ENCODE data around the gene GZMM. TPM values are rescaled to one million over a fixed set of nuclear protein-coding genes. Genes with fewer than 3 reads are reported as not detected.

The GZMM gene
- total and polyA plus RNA-seq, 2 of the 13 experiments (the other 11 are each of a cell fraction or from before 2014, with no cell fraction given), result 0.07 TPM; not detected in 1

DNA sequence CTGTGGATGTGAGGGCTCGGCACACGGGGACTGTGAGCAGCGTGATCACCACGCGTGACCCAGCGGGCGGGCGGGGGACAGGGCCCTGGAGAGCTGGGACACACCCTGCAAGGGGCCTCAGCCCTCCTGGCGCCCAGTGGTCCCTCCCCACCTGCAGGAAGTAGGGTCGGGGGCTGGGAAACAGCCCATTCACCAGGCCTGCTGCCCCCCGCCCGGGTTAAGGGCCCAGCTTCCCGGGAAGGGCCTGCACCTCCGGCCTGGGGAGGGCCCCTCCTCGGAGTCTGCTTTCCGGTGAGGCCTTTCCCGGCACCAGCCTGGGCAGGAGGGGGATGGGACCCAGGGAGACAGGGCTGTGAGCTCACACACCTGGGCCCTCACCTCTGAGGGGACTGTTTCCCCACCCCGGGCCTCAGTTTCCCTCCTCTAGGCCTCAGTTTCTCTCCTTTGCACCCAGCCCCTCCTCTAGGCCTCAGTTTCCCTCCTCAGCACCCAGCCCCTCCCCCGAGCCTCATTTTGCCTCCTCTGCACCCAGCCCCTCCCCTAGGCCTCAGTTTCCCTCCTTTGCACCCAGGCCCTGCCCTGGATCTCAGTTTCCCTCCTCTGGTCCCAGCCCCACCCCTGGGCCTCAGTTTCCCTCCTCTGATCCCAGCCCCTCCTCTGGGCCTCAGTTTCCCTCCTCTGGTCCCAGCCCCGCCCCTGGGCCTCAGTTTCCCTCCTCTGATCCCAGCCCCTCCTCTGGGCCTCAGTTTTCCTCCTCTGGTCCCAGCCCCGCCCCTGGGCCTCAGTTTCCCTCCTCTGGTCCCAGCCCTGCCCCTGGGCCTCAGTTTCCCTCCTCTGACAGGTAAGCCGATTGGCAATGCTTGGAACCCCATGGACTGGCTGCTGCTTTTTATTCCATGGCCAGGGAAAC, 49.4 kb upstream of the GZMM start (continued):
- TF ChIP-seq, protein P1, sequence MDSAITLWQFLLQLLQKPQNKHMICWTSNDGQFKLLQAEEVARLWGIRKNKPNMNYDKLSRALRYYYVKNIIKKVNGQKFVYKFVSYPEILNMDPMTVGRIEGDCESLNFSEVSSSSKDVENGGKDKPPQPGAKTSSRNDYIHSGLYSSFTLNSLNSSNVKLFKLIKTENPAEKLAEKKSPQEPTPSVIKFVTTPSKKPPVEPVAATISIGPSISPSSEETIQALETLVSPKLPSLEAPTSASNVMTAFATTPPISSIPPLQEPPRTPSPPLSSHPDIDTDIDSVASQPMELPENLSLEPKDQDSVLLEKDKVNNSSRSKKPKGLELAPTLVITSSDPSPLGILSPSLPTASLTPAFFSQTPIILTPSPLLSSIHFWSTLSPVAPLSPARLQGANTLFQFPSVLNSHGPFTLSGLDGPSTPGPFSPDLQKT (CRISPR knock-in tag; IDR thresholded peaks at IDR 0.05; ENCODE audit: borderline replicate concordance), result no peak
- TF ChIP-seq, protein P2, sequence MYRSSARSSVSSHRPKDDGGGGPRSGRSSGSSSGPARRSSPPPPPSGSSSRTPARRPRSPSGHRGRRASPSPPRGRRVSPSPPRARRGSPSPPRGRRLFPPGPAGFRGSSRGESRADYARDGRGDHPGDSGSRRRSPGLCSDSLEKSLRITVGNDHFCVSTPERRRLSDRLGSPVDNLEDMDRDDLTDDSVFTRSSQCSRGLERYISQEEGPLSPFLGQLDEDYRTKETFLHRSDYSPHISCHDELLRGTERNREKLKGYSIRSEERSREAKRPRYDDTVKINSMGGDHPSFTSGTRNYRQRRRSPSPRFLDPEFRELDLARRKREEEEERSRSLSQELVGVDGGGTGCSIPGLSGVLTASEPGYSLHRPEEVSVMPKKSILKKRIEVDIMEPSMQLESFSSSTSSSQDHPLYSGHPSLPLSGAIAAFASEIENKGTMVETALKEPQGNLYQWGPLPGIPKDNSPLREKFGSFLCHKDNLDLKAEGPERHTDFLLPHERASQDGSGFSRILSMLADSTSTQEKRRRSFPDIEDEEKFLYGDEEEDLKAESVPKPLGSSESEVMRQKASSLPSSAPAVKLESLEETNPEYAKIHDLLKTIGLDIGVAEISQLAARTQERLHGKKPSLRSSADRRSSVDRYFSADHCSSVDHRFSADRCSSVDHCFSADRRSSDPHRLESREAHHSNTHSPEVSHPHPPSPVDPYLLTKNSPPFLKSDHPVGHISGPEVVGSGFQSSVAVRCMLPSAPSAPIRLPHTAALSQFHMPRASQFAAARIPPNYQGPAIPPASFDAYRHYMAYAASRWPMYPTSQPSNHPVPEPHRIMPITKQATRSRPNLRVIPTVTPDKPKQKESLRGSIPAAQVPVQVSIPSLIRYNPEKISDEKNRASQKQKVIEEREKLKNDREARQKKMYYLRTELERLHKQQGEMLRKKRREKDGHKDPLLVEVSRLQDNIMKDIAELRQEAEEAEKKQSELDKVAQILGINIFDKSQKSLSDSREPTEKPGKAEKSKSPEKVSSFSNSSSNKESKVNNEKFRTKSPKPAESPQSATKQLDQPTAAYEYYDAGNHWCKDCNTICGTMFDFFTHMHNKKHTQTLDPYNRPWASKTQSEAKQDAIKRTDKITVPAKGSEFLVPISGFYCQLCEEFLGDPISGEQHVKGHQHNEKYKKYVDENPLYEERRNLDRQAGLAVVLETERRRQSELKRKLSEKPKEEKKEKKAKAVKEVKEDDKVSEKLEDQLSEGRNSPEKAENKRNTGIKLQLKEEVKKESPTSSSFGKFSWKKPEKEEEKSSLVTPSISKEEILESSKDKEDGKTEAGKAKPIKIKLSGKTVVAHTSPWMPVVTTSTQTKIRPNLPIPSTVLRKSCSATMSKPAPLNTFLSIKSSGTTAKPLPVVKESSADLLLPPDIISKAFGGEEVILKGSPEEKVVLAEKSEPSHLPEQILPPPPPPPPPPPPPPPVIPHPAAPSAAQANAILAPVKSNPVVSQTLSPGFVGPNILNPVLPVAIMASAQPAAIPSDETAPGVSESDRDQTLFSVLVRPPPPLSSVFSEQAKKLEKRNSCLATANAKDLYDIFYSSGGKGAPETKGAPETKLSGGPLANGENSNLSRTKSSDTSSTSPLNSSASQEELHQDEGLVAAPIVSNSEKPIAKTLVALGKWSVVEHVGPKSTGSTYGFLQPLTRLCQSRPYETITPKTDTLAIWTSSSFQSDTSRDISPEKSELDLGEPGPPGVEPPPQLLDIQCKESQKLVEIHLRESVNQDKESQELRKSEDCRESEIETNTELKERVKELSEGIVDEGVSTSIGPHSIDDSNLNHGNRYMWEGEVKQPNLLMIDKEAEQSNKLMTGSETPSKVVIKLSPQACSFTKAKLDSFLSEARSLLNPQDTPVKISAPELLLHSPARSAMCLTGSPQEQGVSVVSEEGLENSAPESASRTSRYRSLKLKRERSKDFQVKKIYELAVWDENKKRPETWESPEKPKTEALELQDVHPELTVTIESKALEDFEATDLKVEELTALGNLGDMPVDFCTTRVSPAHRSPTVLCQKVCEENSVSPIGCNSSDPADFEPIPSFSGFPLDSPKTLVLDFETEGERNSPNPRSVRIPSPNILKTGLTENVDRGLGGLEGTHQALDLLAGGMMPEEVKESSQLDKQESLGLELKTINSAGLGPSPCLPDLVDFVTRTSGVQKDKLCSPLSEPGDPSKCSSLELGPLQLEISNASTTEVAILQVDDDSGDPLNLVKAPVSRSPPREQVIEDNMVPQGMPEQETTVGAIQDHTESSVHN (CRISPR knock-in tag; IDR thresholded peaks at IDR 0.05), result no peak
- TF ChIP-seq, protein P3, sequence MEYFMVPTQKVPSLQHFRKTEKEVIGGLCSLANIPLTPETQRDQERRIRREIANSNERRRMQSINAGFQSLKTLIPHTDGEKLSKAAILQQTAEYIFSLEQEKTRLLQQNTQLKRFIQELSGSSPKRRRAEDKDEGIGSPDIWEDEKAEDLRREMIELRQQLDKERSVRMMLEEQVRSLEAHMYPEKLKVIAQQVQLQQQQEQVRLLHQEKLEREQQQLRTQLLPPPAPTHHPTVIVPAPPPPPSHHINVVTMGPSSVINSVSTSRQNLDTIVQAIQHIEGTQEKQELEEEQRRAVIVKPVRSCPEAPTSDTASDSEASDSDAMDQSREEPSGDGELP (IDR thresholded peaks at IDR 0.05; ENCODE audit: borderline replicate concordance, low read depth), result peak; percentile 10; the same call in 1 of the 2 replicates
- TF ChIP-seq, protein P4, sequence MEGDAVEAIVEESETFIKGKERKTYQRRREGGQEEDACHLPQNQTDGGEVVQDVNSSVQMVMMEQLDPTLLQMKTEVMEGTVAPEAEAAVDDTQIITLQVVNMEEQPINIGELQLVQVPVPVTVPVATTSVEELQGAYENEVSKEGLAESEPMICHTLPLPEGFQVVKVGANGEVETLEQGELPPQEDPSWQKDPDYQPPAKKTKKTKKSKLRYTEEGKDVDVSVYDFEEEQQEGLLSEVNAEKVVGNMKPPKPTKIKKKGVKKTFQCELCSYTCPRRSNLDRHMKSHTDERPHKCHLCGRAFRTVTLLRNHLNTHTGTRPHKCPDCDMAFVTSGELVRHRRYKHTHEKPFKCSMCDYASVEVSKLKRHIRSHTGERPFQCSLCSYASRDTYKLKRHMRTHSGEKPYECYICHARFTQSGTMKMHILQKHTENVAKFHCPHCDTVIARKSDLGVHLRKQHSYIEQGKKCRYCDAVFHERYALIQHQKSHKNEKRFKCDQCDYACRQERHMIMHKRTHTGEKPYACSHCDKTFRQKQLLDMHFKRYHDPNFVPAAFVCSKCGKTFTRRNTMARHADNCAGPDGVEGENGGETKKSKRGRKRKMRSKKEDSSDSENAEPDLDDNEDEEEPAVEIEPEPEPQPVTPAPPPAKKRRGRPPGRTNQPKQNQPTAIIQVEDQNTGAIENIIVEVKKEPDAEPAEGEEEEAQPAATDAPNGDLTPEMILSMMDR (CRISPR knock-in tag; IDR thresholded peaks at IDR 0.05), result no peak
- TF ChIP-seq FOXC1 (CRISPR knock-in tag; IDR thresholded peaks at IDR 0.05; ENCODE audit: borderline replicate concordance) (no peak), ZNF383 (CRISPR knock-in tag; IDR thresholded peaks at IDR 0.05; ENCODE audit: borderline replicate concordance) (no peak), ZBTB7A (CRISPR knock-in tag; IDR thresholded peaks at IDR 0.05) (peak; percentile 82; the same call in 1 of the 2 replicates), ZNF768 (CRISPR knock-in tag; IDR thresholded peaks at IDR 0.05) (peak; percentile 11; the same call in 1 of the 2 replicates), BRD4 (CRISPR knock-in tag; IDR thresholded peaks at IDR 0.05) (no peak)
- TF ChIP-seq, protein P5, sequence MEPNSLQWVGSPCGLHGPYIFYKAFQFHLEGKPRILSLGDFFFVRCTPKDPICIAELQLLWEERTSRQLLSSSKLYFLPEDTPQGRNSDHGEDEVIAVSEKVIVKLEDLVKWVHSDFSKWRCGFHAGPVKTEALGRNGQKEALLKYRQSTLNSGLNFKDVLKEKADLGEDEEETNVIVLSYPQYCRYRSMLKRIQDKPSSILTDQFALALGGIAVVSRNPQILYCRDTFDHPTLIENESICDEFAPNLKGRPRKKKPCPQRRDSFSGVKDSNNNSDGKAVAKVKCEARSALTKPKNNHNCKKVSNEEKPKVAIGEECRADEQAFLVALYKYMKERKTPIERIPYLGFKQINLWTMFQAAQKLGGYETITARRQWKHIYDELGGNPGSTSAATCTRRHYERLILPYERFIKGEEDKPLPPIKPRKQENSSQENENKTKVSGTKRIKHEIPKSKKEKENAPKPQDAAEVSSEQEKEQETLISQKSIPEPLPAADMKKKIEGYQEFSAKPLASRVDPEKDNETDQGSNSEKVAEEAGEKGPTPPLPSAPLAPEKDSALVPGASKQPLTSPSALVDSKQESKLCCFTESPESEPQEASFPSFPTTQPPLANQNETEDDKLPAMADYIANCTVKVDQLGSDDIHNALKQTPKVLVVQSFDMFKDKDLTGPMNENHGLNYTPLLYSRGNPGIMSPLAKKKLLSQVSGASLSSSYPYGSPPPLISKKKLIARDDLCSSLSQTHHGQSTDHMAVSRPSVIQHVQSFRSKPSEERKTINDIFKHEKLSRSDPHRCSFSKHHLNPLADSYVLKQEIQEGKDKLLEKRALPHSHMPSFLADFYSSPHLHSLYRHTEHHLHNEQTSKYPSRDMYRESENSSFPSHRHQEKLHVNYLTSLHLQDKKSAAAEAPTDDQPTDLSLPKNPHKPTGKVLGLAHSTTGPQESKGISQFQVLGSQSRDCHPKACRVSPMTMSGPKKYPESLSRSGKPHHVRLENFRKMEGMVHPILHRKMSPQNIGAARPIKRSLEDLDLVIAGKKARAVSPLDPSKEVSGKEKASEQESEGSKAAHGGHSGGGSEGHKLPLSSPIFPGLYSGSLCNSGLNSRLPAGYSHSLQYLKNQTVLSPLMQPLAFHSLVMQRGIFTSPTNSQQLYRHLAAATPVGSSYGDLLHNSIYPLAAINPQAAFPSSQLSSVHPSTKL (CRISPR knock-in tag; IDR thresholded peaks at IDR 0.05), result peak; percentile 43

Data from HepG2 (cell line).